ENCODE measurements around the gene NFAM1. TPM values are rescaled to one million over a fixed set of nuclear protein-coding genes. Genes with fewer than 3 reads are reported as not detected.

Gene NFAM1
- total and polyA plus RNA-seq, 5 experiments from 2014 or later: 0.23 to 0.25 TPM; not detected in 3

DNA sequence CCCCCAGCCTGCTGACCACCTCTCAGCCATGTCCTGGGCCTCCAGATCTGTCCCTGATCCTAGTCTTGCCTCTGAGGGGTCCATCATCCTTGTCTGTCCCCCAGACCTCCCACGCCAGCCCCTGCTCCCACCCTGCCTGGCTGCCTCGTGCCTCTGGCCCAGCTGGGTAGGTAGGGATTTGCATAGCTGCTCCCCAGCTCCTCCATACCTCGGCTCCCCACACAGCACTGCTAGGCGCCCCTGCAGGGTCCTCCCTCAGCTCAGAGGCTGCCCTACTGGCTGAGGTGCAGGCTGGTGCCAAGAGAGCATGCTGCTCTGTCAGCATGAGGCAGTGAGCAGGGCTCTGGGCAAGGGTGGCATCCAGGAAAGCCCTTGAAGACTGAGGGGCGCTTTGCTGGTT lies 47.7 kb downstream of the NFAM1 start:
- no peaks in the 10 kb centered on the region for H3K36me3 Mint-ChIP-seq
- no peak overlapping the region for H3K27ac Mint-ChIP-seq
- no peaks in the 10 kb centered on the region for H3K27me3 Mint-ChIP-seq
- ATAC-seq: no peak
- no peak overlapping the region for H3K4me3 Mint-ChIP-seq
- H3K4me1 Mint-ChIP-seq: no peaks in the 10 kb centered on the region
- no peaks in the 10 kb centered on the region for H3K9me3 Mint-ChIP-seq
- POLR2A ChIA-PET: interaction anchor here (0.6 kb wide), 1 partner anchor 12 kb away, joined by 3 read pairs; no protein-coding TSS in a partner anchor
- DNase-seq: no peak

DNA sequence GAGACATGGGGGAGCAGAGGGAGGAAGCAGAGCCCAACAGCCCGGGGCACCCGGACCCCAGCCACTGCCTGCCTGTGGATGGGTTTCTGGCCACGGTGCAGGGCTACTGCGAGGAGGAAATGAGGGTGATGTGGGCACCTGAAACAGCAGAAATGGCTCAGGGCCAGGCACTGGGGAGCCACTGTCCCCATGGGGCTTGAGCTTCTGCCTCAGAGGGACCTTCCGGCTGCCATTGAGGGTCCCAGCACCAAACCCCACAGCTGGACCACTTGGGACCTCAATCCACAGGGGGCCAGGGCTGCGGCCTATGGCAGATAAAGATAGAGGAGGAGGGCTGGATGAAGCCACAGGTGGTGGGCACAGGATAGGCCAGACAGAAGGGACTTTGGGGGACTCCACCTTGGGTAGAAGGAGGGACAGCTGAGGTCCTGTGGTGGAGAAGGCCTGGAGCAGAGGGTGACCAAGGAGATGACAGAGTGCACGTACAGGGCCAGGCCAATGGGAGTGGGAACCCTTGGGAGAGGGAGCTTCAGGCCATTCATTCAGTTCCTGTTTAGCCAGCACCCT lies 48.3 kb downstream of the NFAM1 start:
- Mint-ChIP-seq H3K4me1 (no peaks in the 10 kb centered on the region), H3K27ac (no peak overlapping the region), H3K27me3 (no peaks in the 10 kb centered on the region), H3K4me3 (no peak overlapping the region), H3K36me3 (no peaks in the 10 kb centered on the region), H3K9me3 (no peaks in the 10 kb centered on the region)
- no peak for ATAC-seq
- POLR2A ChIA-PET: interaction anchor here (0.6 kb wide), 1 partner anchor 11 kb away, joined by 3 read pairs; no protein-coding TSS in a partner anchor
- no peak for DNase-seq

DNA sequence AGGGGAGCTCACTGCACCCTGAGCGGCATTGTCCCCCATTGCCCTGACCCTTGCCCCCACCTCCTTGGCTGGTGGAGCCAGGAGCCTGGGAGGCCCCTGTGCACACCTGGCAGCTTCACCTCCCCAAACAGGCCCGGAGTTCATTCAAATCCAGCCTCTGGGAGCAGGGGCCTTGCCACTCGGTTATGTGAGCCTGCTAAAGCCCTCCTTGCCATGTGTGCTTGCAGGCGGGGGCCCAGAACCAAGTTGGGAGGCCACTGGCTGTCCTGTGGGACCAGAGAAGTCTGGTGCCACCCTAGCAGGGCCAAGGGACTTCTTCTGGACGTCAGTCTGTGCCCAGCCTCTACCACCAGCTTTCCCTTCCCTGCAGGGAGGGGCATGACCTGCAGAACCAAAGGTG lies 48.9 kb downstream of the NFAM1 start:
- H3K27me3 Mint-ChIP-seq: no peaks in the 10 kb centered on the region
- DNase-seq: no peak
- no peaks in the 10 kb centered on the region for H3K36me3 Mint-ChIP-seq
- no peak for ATAC-seq
- H3K27ac Mint-ChIP-seq: no peak overlapping the region
- POLR2A ChIA-PET: no interaction called here
- no peaks in the 10 kb centered on the region for H3K4me1 Mint-ChIP-seq
- H3K9me3 Mint-ChIP-seq: no peaks in the 10 kb centered on the region
- H3K4me3 Mint-ChIP-seq: no peak overlapping the region

DNA sequence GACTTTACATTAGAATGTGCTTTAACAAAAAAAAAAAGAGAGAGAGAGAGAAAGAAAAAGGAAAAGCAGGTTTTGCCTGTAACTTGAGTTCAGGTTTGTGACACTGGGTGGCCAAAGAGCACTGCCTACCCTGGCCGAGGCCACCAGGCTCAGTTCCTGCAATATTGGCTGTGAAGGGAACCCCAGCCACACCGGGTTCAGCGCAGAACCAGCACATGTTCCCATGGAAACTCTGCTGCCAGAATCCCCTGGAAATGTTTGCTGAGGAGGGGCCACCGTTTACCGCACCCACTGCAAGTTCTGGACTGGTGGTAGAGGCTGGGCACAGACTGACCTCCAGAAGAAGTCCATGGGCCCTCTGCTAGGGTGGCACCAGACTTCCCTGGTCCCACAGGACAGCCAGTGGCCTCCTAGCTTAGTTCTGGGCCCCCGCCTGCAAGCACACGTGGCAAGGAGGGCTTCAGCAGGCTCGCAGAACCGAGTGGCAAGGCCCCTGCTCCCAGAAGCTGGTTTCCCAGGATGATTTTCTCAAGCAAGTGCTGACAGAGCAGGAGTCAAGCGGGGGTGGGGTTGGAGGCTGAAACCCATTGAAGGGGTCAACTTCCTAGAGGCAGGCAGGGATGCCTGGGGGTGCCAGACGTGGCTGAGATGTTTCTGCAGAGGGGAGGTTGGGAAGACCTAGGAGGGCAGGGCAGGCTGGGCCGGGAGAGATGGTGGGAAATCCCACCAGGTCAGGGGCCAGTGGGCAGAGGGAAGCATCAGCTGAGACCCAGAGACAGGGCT lies 51.2 kb downstream of the NFAM1 start:
- H3K9me3 Mint-ChIP-seq: no peaks in the 10 kb centered on the region
- H3K4me3 Mint-ChIP-seq: no peak overlapping the region
- peaks cover 0 to 3% (median 1%) of the 10 kb centered on the region in 4 donors for H3K4me1 Mint-ChIP-seq
- H3K36me3 Mint-ChIP-seq: no peaks in the 10 kb centered on the region
- peak overlapping the region in 1 of 10 donors; percentile 63 for H3K27ac Mint-ChIP-seq
- POLR2A ChIA-PET: no interaction called here
- DNase-seq: no peak
- H3K27me3 Mint-ChIP-seq: peaks cover 0 to 3% (median 0%) of the 10 kb centered on the region in 5 donors
- no peak for ATAC-seq

DNA sequence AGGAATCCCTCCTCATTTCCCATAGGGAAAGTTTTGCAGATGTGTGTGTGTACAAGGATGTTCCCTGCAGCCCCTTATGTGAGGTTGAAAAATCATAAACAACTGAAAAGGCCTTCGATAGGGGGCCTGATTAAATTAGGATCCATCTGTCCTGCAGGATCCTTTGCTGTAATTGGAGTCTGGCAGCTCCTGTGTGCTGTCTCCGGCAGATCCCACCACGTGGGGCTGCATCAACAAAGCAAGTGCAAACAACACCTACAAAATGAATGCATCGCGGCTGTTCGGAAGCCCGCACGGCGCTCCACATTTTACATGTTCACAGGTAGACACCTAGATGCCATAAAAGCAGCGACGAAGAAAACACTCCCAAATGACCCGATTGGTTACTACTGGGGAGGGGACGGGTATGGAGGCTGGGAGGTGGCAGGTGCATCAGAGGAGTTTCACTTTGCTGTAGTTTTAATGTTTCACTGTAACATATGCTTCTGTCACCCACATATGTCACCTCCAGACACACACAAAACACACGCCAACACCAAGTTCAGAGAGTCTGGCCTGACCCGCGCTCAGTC lies 52.2 kb downstream of the NFAM1 start:
- H3K4me3 Mint-ChIP-seq: no peak overlapping the region
- H3K4me1 Mint-ChIP-seq: peaks cover 0 to 3% (median 3%) of the 10 kb centered on the region in 4 donors
- DNase-seq: no peak
- peaks cover 0 to 3% (median 0%) of the 10 kb centered on the region in 5 donors for H3K27me3 Mint-ChIP-seq
- no peaks in the 10 kb centered on the region for H3K36me3 Mint-ChIP-seq
- no peaks in the 10 kb centered on the region for H3K9me3 Mint-ChIP-seq
- H3K27ac Mint-ChIP-seq: peak overlapping the region in 1 of 10 donors; percentile 63
- ATAC-seq: no peak
- POLR2A ChIA-PET: no interaction called here

DNA sequence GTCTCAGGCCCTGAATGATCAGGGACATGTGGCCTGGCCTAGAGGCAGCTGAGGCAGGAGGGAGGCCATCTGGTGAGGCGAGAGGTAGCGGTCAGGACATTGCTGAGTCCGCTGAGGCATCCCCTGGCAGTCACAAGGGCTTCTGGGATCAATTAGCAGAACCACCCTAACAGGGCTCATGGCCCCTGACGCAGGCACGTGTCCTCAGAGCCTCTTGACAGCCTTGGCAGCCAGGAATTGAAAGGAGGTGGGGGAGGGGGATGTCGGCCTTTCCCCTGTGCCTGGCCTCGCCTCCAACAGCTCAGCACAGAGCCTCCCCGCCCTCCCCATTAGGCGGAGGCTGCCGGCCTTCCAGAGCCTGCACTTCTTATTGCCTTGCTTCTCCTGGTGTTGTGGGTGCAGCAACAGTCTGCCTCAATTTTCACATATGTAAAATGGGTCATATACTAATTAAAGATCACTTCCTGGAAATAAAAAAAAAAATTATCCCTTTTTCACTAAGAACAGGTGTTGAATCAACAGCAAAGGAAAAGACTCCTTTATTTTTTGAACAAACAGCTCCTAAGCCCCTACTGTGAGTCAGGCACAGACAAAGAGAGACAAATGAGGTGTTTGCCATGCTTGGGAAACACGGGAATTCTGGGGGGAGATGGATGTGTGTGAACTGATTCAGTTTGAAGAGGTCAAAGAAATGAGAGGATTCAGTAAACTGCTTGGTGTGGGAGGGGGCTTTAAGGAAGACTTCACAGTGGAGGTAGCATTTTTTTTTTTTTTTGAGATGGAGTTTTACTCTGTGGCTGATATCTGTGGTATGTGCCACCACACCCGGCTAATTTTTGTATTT lies 55.3 kb downstream of the NFAM1 start:
- Mint-ChIP-seq H3K4me1 (peaks cover 5 to 11% (median 8%) of the 10 kb centered on the region in 4 donors), H3K27me3 (peaks cover 0 to 3% (median 0%) of the 10 kb centered on the region in 5 donors), H3K27ac (peak overlapping the region in 1 of 10 donors; percentile 57), H3K4me3 (no peak overlapping the region), H3K9me3 (no peaks in the 10 kb centered on the region), H3K36me3 (no peaks in the 10 kb centered on the region)
- POLR2A ChIA-PET: interaction anchor here (0.7 kb wide), 1 partner anchor 22 kb away, joined by 4 read pairs; no protein-coding TSS in a partner anchor
- no peak for DNase-seq
- no peak for ATAC-seq

DNA sequence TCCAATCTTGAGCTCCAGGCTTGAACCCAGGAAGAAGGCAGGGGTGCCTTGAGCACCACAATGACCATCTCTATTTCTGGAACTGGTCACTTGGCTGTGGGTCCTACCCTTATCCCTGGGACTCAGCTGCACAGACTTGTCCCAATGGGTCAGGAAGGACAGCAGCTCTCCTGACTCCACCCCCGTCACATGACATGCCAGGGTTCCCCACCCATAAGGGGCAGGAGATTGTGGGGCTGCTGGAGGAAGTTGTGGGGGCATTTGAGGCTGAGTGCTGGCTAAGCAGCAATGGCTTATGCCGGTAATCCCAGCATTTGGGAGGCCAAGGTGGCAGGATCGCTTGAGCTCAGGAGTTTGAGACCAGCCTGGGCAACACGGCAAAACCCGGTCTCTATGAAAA lies 56.2 kb downstream of the NFAM1 start:
- no peak overlapping the region for H3K4me3 Mint-ChIP-seq
- POLR2A ChIA-PET: no interaction called here
- no peaks in the 10 kb centered on the region for H3K9me3 Mint-ChIP-seq
- H3K27ac Mint-ChIP-seq: no peak overlapping the region
- DNase-seq (no peak), ATAC-seq (no peak)
- H3K36me3 Mint-ChIP-seq: no peaks in the 10 kb centered on the region
- H3K27me3 Mint-ChIP-seq: peaks cover 0 to 3% (median 0%) of the 10 kb centered on the region in 5 donors
- peaks cover 5 to 11% (median 8%) of the 10 kb centered on the region in 4 donors for H3K4me1 Mint-ChIP-seq

DNA sequence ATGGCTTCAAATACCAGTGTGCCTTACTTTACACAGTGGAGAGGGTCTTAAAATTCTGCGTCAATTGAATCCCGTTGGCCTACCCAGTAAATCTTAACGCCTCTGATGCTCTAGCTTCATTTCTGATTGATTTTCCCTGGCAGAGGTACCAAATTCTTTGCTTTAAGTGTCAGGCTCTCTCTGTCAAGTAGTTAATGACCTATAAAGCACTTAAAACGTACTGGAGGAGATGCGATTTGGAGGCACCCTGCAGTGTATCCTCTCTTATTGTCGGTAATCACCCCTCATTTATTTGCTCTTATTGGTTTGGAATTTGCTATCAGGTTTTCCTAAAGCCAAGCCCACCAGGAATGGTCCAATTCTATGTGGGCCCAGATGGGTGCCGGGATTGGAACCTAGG lies 59.2 kb downstream of the NFAM1 start:
- Mint-ChIP-seq H3K4me3 (no peak overlapping the region), H3K36me3 (no peaks in the 10 kb centered on the region), H3K27ac (no peak overlapping the region), H3K9me3 (no peaks in the 10 kb centered on the region), H3K27me3 (peaks cover 0 to 7% (median under 1%) of the 10 kb centered on the region in 5 donors), H3K4me1 (peaks cover 12 to 24% (median 18%) of the 10 kb centered on the region in 4 donors)
- DNase-seq (no peak), ATAC-seq (no peak)
- POLR2A ChIA-PET: interaction anchor here (0.7 to 1.2 kb wide), 2 partner anchors 11 to 37 kb away, joined by 3 to 4 read pairs; no protein-coding TSS in a partner anchor

DNA sequence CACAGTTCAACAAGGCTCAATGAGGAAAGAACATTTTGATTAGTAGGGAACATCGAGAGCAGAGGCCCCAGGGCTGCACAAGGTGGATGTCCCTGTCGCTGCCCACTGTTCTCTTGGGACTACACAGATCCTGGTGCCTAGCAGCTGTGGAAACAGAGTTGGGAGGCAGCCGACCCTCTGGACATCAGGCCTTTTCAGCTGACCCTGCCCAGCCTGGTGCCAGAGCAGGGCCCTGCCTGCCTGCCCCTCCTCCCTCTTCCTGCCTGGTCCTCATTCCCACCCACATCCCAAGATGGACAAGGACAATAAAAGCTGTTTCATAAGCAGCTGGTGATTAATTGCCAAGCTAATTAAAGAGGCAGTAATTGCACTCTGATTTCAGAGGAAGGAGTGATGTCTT lies 60.7 kb downstream of the NFAM1 start:
- no peak overlapping the region for H3K4me3 Mint-ChIP-seq
- POLR2A ChIA-PET: no interaction called here

DNA sequence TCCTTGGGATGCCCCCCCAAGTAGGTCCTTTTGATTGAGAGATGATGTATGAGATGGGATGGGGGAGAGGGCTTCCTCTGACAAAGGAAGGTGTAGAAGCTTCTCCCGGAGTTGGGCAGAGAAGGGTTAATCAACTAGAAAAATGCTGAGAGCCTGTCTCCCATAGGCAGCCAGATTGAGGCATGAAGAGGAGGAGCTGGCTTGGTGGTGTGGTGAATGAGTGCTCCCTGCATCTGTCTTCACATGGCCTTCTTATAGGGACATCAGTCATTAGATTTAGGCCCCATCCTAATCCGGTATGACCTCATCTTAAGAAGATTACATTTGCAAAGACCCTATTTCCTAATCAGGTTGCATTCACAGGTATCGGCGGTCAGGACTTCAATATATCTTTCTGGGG lies 61.1 kb downstream of the NFAM1 start:
- ATAC-seq (no peak), DNase-seq (no peak)
- H3K9me3 Mint-ChIP-seq: no peaks in the 10 kb centered on the region
- peaks cover 0 to 16% (median 7%) of the 10 kb centered on the region in 5 donors for H3K27me3 Mint-ChIP-seq
- POLR2A ChIA-PET: no interaction called here
- H3K4me1 Mint-ChIP-seq: peaks cover 14 to 28% (median 24%) of the 10 kb centered on the region in 4 donors
- H3K36me3 Mint-ChIP-seq: no peaks in the 10 kb centered on the region
- no peak overlapping the region for H3K27ac Mint-ChIP-seq
- H3K4me3 Mint-ChIP-seq: peak overlapping the region in 2 of 10 donors; percentile 20 to 22

More for the DNA sequence above, 60.7 kb downstream of the NFAM1 start:
- ATAC-seq (no peak), DNase-seq (no peak)
- peaks cover 14 to 28% (median 24%) of the 10 kb centered on the region in 4 donors for H3K4me1 Mint-ChIP-seq
- no peak overlapping the region for H3K27ac Mint-ChIP-seq
- no peaks in the 10 kb centered on the region for H3K9me3 Mint-ChIP-seq
- peaks cover 0 to 16% (median 7%) of the 10 kb centered on the region in 5 donors for H3K27me3 Mint-ChIP-seq
- no peaks in the 10 kb centered on the region for H3K36me3 Mint-ChIP-seq

DNA sequence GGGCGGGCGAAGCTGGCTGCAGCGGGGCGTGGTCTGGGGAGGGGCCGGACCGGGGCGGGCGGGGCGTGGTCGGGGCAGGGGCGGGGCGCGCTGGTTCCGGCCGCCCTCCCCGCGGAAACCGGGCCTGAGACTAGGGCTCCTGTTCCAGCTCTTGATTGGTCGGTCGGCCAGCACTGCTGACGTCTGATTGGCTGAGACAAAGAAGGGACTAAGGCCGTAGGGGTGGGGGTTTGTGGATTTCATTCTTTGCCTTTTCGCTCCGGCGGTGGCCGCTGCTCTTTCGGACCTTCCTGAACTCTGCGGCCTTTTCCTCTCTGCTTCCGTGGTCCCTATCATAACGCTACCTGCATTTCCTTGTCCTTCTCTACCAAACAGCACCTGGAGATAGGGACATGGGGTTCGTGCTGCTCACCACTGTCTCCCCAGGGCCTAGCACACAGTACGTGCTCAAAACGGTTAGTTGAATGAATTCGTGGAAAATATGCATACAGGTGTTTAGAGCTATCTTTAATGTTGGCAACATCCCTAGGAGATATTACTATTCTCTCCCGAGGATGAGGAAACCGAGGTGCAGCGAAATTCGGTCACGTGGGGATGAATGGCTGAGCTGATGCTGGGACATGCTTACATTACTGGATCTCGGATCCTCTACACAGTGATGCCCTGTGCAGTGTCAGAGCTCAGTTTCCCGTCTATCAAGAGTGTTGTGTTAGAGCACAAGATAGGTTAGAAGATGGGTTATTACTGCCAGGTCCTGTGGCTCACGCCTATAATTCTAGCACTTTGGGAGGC lies 62.8 kb downstream of the NFAM1 start:
- POLR2A ChIA-PET: interaction anchor here (0.9 to 1.9 kb wide), 4 partner anchors 17 to 74 kb away, joined by 3 to 5 read pairs (median 3); no protein-coding TSS in a partner anchor
- H3K27ac Mint-ChIP-seq: peak overlapping the region; percentile 7 to 94 (median 64)
- ATAC-seq (peak; percentile 91 to 95), DNase-seq (peak; percentile 64 to 93 (median 78))
- no peaks in the 10 kb centered on the region for H3K36me3 Mint-ChIP-seq
- peaks cover 11 to 30% (median 24%) of the 10 kb centered on the region in 4 donors for H3K4me1 Mint-ChIP-seq
- peaks cover 0 to 29% (median 12%) of the 10 kb centered on the region in 5 donors for H3K27me3 Mint-ChIP-seq
- H3K9me3 Mint-ChIP-seq: no peaks in the 10 kb centered on the region
- peak overlapping the region; percentile 82 to 96 (median 90) for H3K4me3 Mint-ChIP-seq

Measured in naive thymus-derived CD8-positive, alpha-beta T cell (primary cell).